Astrocyte (in vitro differentiated cells and primary cell): Measurements from ENCODE around the gene ASAH2.
"Not testable (repeated sequence)": the region's sequence is repeated elsewhere in the genome, so short reads cannot be mapped to it uniquely, and the experiment has no call there.

Experiments
- CTCF ChIP-seq: IDR thresholded peaks from 2 replicates; pipeline ENCODE4 v1.5.1; 2011; ENCODE audit warnings: low read depth, mild to moderate bottlenecking, inconsistent platforms, low read length, moderate library complexity; ENCODE audit not compliant: insufficient read depth
- EZH2 ChIP-seq: IDR thresholded peaks from 2 replicates; pipeline ENCODE4 v1.6.1; 2012; ENCODE audit warnings: mild to moderate bottlenecking, low read length, inconsistent platforms; ENCODE audit not compliant: insufficient read depth

GRCh38 chr10:50267877-50268276 is 16.6 kb upstream of the ASAH2 start:
- not testable (repeated sequence) for TF ChIP-seq CTCF, EZH2
